Measurements from ENCODE around the gene CHST2. TPM values are rescaled to one million over a fixed set of nuclear protein-coding genes. Genes with fewer than 3 reads are reported as not detected.

The CHST2 gene
- total RNA-seq, 1 experiment from 2014 or later, result 1.7 TPM

DNA sequence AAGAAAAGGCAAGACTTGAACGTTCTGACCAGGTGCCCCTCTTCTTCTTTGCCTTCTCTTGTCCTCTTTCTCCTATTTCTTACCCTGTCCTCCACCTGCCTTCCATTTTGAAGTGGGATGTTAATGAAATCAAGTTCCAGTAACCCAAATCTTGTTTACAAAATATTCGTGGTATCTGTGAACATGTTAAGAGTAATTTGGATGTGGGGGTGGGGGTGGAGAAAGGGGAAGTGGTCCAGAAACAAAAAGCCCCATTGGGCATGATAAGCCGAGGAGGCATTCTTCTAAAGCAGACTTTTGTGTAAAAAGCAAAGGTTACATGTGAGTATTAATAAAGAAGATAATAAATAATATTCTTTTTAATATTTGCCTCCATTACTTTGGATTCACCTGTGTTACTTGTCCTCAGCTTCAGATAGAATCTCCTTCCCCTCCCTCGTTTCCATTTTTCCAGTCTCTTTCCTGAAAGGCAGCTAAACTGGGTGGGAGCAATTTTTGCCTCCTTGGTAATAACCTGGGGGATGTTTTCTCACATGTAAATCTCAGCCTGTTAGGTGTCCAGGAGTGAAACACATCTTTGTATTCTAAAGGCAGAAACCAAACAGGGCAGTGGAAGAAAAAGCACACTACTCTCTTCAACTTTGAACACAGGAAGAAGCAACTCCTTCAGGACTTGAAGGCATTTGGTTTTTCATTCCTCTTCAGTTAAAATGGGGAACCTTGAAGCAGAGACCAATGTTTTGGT is 3.2 kb downstream of the CHST2 start:
- Histone ChIP-seq H3K9me3 (ENCODE audit: control insufficient read depth in 1 of 2, insufficient read depth in 1 of 2, low read depth in 1 of 2, low read length in 2 of 2) (no peaks in the 10 kb centered on the region), H4K20me1 (ENCODE audit: insufficient read depth) (no peaks in the 10 kb centered on the region), H3K27me3 (ENCODE audit: insufficient read depth, low read length) (peaks cover 3% of the 10 kb centered on the region; the same call in 1 of the 2 replicates), H3K4me1 (ENCODE audit: control insufficient read depth in 1 of 2, insufficient read depth in 2 of 2, low read length in 2 of 2) (no peaks in the 10 kb centered on the region; a peak in 1 of 4 replicates), H2AFZ (ENCODE audit: low read depth, low read length, poor library complexity, severe bottlenecking) (no peak overlapping the region), H3K9ac (ENCODE audit: low read length) (no peak overlapping the region), H3K79me2 (ENCODE audit: insufficient read depth, low read length) (no peaks in the 10 kb centered on the region), H3K4me3 (replicated peaks in 1 of 2; ENCODE audit: low read depth in 1 of 2, low read length in 2 of 2) (no peak overlapping the region), H3K27ac (ENCODE audit: low read depth, low read length) (no peak overlapping the region), H3K36me3 (ENCODE audit: control insufficient read depth in 1 of 2, insufficient read depth in 2 of 2, low read length in 2 of 2) (no peaks in the 10 kb centered on the region), H3K9me2 (ENCODE audit: insufficient read depth) (no peaks in the 10 kb centered on the region), H3K4me2 (ENCODE audit: low read length) (no peak overlapping the region)
- TF ChIP-seq ELF1 (IDR thresholded peaks at IDR 0.05; ENCODE audit: borderline replicate concordance, low read depth) (no peak), FOSL1 (IDR thresholded peaks at IDR 0.05; ENCODE audit: low read depth) (no peak), POLR2A (IDR thresholded peaks at IDR 0.05; ENCODE audit: borderline replicate concordance, extremely low read depth, insufficient read depth, insufficient read length) (no peak)
- TF ChIP-seq, protein P1, sequence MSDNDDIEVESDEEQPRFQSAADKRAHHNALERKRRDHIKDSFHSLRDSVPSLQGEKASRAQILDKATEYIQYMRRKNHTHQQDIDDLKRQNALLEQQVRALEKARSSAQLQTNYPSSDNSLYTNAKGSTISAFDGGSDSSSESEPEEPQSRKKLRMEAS (IDR thresholded peaks at IDR 0.05), result no peak
- ChIA-PET POLR2A (no interaction called here), CTCF (no interaction called here), RAD21 (ENCODE audit: low non-redundant PET in 1 of 2, low total read pairs in 2 of 2, uncharacterized antibody in 2 of 2, unreplicated experiment in 2 of 2) (no interaction called here)
- BruUV-seq (replicated peaks), result no TSS peak
- no peak for ATAC-seq
- DNase-seq (ENCODE audit: low read depth, low spot score), result no peak
- intact Hi-C loops (cut with micrococcal nuclease), result no loop called here

DNA sequence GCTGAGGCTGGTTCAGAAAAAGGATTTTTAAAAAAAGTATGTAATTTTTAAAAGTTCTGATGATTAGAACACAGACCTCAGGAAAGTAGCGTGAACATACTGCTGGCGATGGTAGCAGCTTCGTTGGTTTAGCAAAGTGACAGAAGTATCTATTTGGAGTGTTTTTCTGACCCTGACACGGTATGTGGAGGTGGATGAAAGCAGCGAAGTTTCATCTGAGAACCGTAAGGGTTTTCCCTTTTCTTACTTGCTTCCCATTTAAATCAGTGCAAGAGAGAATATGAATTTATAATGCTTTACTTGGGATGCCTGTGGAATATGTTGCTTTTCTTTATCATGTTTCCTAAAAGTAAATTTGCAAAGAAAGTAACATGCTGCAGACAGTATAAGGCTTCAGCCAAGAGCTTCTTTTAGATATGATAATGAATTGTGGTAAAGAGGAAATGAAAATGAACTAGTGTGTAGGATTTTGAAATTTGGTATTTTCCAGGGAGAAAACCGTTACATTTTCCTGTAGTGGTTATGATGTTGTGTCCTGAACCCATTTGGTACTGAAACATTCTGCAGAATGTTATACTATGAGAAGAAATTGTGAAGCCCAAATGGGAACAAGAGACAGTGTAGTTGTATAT is 3.9 kb downstream of the CHST2 start:
- POLR2A ChIA-PET, result no interaction called here
- TF ChIP-seq TCF7L2 (IDR thresholded peaks at IDR 0.05; ENCODE audit: borderline replicate concordance, extremely low read depth, insufficient read depth, insufficient read length), result no peak

More for the DNA sequence above, 3.9 kb downstream of the CHST2 start:
- ChIA-PET CTCF (no interaction called here), RAD21 (ENCODE audit: low non-redundant PET in 1 of 2, low total read pairs in 2 of 2, uncharacterized antibody in 2 of 2, unreplicated experiment in 2 of 2) (no interaction called here)
- H3K79me2 ChIP-seq (ENCODE audit: insufficient read depth, low read length), result no peaks in the 10 kb centered on the region
- intact Hi-C loops (cut with micrococcal nuclease), result no loop called here
- BruUV-seq (replicated peaks), result no TSS peak
- no peak overlapping the region for H3K4me2 ChIP-seq (ENCODE audit: low read length)
- H3K4me1 ChIP-seq (ENCODE audit: control insufficient read depth in 1 of 2, insufficient read depth in 2 of 2, low read length in 2 of 2), result no peaks in the 10 kb centered on the region; a peak in 1 of 4 replicates
- no peaks in the 10 kb centered on the region for H3K9me2 ChIP-seq (ENCODE audit: insufficient read depth)
- H3K9me3 ChIP-seq (ENCODE audit: control insufficient read depth in 1 of 2, insufficient read depth in 1 of 2, low read depth in 1 of 2, low read length in 2 of 2), result no peaks in the 10 kb centered on the region
- H3K27ac ChIP-seq (ENCODE audit: low read depth, low read length), result no peak overlapping the region
- no peak overlapping the region for H3K9ac ChIP-seq (ENCODE audit: low read length)
- H4K20me1 ChIP-seq (ENCODE audit: insufficient read depth), result no peaks in the 10 kb centered on the region
- H3K27me3 ChIP-seq (ENCODE audit: insufficient read depth, low read length), result peaks cover 3% of the 10 kb centered on the region; the same call in 1 of the 2 replicates
- H2AFZ ChIP-seq (ENCODE audit: low read depth, low read length, poor library complexity, severe bottlenecking), result no peak overlapping the region
- no peak overlapping the region for H3K4me3 ChIP-seq (replicated peaks in 1 of 2; ENCODE audit: low read depth in 1 of 2, low read length in 2 of 2)
- DNase-seq (ENCODE audit: low read depth, low spot score), result no peak
- ATAC-seq, result no peak
- H3K36me3 ChIP-seq (ENCODE audit: control insufficient read depth in 1 of 2, insufficient read depth in 2 of 2, low read length in 2 of 2), result no peaks in the 10 kb centered on the region
